Upper lobe of left lung (tissue), 4 donors: ENCODE measurements around the gene FLT3LG.

ENCODE experiments used
- EP300 ChIP-seq, 4 donors: sonication (generic); formaldehyde crosslinking; IDR thresholded peaks; one replicate each; pipeline ENCODE4 v1.5.1; 2017; ENCODE audit warnings: antibody characterized with exemption in 4 of 4, control low read depth in 2 of 4
- POLR2A ChIP-seq, 4 donors: fragments of 450-650 bp; IDR thresholded peaks; one replicate each; pipeline ENCODE4 v1.5.1; 2016 to 2017; ENCODE audit warnings: antibody characterized with exemption in 4 of 4, mild to moderate bottlenecking in 2 of 4
- POLR2AphosphoS5 ChIP-seq, 2 donors: sonication (generic); formaldehyde crosslinking; IDR thresholded peaks; one replicate each; pipeline ENCODE4 v1.5.1; 2017; ENCODE audit warnings: antibody characterized with exemption in 2 of 2
- TF ChIP-seq, protein P1 (sequence below), 6 experiments: fragments of 450-650 bp in 4 of 6; fragments of 200-600 bp in 2 of 6; sonication (generic) in 2 of 6; IDR thresholded peaks; one replicate each; pipeline ENCODE4 v1.5.1; 2016 to 2019; ENCODE audit warnings: antibody characterized with exemption in 6 of 6

DNA sequence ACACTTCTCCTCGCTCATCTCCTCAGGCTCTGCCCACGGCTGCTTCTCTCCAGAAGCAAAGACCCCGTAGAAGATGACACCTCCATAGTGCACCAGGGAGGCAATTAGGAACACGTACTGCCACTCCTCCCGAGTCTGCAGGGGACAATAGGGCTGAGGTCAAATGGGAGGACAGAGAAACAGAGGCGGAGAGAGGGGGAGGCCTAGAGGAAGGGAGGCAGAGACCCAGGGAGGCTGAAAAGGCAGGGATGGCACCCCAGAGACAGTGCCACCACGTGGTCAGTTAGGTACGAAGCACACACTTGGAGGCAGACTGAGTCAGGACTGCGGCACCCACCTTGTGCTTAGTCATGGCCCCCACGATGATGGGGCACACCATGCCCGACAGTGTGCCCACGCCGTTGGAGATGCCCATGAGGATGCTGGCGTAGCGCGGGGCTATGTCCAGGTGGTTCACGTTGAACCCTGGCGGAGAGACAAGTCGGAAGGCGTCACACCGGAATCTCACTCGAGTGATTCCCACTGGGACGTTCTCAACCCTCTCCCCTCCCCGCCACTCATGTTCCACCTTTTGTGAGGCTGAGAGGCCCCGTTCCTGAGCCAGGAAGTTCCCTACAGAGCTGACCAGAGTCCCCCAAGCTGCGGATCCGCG lies 43.2 kb upstream of the FLT3LG start:
- TF ChIP-seq POLR2A (IDR thresholded peaks at IDR 0.05) (no peak), EP300 (IDR thresholded peaks at IDR 0.05) (no peak), POLR2AphosphoS5 (IDR thresholded peaks at IDR 0.05) (no peak)
- TF ChIP-seq, protein P1, sequence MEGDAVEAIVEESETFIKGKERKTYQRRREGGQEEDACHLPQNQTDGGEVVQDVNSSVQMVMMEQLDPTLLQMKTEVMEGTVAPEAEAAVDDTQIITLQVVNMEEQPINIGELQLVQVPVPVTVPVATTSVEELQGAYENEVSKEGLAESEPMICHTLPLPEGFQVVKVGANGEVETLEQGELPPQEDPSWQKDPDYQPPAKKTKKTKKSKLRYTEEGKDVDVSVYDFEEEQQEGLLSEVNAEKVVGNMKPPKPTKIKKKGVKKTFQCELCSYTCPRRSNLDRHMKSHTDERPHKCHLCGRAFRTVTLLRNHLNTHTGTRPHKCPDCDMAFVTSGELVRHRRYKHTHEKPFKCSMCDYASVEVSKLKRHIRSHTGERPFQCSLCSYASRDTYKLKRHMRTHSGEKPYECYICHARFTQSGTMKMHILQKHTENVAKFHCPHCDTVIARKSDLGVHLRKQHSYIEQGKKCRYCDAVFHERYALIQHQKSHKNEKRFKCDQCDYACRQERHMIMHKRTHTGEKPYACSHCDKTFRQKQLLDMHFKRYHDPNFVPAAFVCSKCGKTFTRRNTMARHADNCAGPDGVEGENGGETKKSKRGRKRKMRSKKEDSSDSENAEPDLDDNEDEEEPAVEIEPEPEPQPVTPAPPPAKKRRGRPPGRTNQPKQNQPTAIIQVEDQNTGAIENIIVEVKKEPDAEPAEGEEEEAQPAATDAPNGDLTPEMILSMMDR (IDR thresholded peaks at IDR 0.05) = peak in 1 of 6 experiments; percentile 18
